Myocyte (in vitro differentiated cells): ENCODE data around the gene PIEZO2. TPM values are rescaled to one million over a fixed set of nuclear protein-coding genes. Genes with fewer than 3 reads are reported as not detected.
"Not testable (repeated sequence)": the region's sequence is repeated elsewhere in the genome, so short reads cannot be mapped to it uniquely, and the experiment has no call there.

Source experiments
- DNase-seq: peaks from one replicate; pipeline ENCODE4 v3.0.0-alpha.2; 2012; ENCODE audit warnings: low read depth
- total RNA-seq: library from RNA; depleted of rRNA; stranded (reverse); fragments of >200 nt; gene quantifications from 2 replicates; pipeline ENCODE4 v1.2.3, GENCODE V29; 2014

Gene PIEZO2
- total RNA-seq, 1 donor from 2014 or later: 7.5 TPM

DNA sequence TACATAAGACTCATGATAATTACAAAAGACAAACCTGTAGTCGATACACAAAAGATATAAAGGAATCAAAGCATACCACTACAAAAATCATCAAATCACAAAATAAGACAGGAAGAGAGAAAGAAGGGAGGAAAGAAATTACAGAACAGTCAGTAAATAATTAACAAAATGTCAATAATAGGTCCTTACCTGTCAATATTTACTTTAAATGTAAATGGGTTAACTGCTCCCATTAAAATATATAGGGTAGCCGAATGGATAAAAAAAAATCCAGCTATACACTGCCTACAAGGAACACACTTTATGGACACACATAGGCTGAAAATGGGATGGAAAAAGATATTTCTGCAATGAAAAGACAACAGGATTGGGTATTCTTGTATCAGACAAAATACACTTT is 163.7 kb downstream of the PIEZO2 start:
- no peak for DNase-seq

- no peak for DNase-seq
Observed at GRCh38 chr18:10979411-10979810, 170.0 kb downstream of the PIEZO2 start.

GRCh38 chr18:10977042-10977441 is 172.3 kb downstream of the PIEZO2 start:
- DNase-seq: no peak

DNA sequence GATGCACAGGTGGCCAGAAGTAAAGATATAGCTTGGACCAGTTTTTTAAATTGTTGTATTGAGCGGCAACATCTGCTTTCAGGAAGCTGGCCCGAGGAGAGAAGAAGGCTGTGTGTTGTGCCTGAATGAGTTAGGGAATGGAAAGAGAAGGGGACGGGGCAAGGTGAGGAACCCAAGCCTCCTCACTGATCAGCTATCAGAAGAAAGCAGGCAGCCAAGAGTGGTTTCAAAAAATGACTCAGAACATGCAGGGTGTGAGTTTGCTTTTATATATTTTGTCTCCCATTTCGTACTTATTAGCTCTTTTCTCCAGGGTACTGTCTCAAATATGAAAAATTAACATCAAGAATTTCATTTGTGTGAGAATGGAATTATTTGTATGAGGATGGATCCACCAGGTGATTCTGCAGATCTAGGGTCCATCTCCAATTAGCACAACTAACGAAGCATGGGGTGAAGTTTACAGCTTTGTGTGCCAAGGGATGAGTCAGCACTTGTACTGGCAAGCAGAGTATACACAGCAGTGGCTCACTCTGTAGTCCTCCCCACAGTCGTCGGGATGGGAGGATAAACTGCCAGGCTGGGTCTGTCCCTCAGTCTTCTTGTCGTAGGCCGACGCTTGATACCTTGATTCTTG is 175.7 kb downstream of the PIEZO2 start:
- DNase-seq: peak; percentile 14

DNA sequence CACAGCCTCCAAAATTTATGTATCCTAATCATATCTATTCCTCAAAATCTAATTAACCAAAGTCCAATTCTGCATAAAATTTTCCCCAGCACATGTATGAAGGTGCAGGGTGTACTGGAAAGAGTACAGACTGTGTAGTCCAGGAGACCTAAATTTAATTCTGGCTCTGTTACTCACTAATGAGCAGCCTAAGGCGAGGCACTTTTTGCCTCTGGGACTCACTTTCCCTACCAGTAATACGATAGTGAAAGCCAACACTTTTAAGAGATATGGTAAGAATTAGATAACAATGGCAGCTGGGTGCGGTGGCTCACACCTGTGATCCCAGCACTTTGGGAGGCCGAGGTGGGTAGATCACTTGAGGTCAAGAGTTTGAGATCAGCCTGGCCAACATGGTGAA is 177.7 kb downstream of the PIEZO2 start:
- no peak for DNase-seq

- peak; percentile 23 for DNase-seq
Observed at GRCh38 chr18:10965119-10965518, 184.2 kb downstream of the PIEZO2 start.

DNA sequence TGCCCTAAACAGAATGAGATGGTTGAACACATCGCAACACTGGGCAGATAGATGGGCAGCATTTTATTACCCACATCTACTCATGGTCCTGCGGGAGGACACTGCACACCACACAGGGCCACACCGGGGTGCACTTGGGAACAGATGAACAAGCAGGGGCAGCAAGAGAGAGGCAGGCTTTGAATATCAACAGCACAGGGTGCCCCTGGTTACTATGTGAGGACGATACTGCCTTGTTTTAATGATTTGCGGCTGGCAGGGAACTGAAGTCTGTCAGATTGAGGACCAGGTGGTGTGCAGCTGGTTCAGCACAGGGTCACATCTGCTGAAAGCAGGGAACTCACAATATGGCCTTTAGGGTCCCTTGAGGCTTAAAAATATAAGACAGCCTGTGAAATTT is 195.7 kb downstream of the PIEZO2 start:
- peak; percentile 6 for DNase-seq

GRCh38 chr18:10951631-10952544 is 197.5 kb downstream of the PIEZO2 start:
- DNase-seq: no peak

- DNase-seq: no peak
Observed at GRCh38 chr18:10950876-10951630, 198.3 kb downstream of the PIEZO2 start.

DNA sequence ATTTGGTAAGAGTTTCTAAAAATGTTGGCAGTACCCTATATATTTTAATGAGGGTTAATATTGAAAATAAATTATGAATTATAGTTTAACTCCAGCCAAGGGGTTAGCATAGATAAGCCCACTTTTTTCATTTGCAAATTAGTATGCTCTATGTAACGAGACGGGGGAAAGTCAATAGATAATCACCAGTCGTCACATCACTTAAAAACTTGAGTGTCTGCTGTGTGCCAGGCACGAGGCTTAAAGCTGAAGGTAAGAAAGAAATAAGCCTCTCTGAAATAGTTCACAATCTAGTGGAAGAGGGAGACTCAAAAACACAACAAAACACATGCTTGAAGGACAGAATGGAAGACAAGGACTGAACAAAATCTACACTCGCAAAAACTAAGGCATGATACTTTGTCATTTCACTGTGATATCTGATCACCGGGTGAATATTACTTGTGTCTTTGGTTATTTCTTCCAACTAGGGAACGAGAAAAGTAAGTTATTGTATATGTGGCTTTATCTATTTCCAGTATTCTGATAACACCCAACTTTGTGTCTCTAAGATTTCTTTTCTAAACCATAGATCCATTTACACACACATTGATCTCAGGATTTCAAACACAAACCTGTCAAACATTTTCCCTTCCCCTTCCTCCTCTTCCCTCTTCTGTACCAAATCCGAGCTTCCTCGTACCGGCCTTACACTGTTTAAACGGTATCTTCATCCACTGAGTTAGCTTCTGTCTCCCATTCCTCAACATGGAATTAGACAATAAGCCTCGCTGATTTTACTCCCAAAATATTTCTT is 199.1 kb downstream of the PIEZO2 start:
- DNase-seq: no peak

GRCh38 chr18:10949655-10950054 is 199.7 kb downstream of the PIEZO2 start:
- DNase-seq: no peak

DNA sequence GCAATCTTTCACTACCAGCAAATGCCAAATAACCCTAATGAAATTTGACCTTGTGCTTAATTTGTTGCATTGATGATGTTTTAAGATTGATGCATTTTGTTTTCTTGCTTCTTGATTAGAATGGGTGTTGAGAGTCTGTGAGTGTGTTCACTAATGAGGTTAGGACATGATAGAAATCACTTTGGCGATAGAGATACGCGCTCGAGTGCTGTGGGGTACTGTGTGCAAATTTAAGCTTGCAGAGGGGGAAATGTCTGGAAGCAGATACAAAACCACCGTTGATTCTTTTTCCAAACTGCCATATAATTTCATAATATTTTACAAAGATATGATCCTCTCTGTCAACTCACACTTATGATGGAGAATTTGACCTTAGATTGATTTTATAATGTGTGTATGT is 200.9 kb downstream of the PIEZO2 start:
- no peak for DNase-seq

DNA sequence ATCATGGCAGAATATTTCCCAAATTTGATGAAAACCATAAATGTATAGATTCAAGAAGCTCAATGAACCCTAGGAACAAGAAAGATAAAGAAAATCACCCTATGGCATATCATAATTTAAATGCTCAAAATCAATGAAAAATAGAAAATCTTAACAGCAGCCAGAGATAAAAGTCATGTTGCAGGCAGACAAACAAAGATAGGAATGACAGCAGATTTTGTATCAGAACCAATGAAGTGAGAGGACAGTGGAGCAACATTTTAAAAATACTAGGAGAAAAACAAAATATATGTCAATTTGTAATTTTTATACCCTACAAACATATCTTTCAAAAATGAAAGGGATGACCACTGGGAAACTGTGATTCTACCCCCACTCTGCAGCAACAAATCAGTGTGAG is 203.3 kb downstream of the PIEZO2 start:
- DNase-seq: no peak

GRCh38 chr18:10942998-10943397 is 206.4 kb downstream of the PIEZO2 start:
- DNase-seq: no peak

DNA sequence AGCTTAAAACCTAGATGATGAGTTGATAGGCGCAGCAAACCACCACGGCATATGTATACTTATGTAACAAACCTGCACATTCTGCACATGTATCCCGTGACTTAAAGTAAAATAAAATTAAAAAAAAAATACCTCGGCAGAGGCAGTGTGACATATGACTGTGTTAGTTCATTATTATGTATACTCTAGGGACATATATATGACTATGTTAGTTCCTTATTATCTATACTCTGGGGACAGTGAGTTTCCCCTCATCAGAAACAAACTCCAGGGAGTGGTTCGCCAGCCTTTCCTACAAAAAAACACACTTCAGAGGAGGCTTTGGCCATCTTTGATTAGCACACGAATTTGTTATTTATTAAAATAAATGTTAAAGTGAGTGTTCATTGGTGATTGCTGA is 209.5 kb downstream of the PIEZO2 start:
- DNase-seq: no peak

- peak; percentile 35 for DNase-seq
Observed at GRCh38 chr18:10937743-10938640, 211.4 kb downstream of the PIEZO2 start.

GRCh38 chr18:10936176-10937053 is 213.0 kb downstream of the PIEZO2 start:
- DNase-seq: no peak

- DNase-seq: no peak
Observed at GRCh38 chr18:10935588-10935987, 213.8 kb downstream of the PIEZO2 start.

- not testable (repeated sequence) for DNase-seq
Observed at GRCh38 chr18:10933648-10934047, 215.7 kb downstream of the PIEZO2 start.
